ENCODE results near the gene HLA-A. TPM values are rescaled to one million over a fixed set of nuclear protein-coding genes. Genes with fewer than 3 reads are reported as not detected.

The HLA-A gene
- total and polyA plus RNA-seq, 2 of the 13 experiments (the other 11 are each of a cell fraction or from before 2014, with no cell fraction given) = 345 to 527 TPM

- no peak for TF ChIP-seq AKNA (CRISPR knock-in tag; IDR thresholded peaks at IDR 0.05; ENCODE audit: borderline replicate concordance)
- TF ChIP-seq ZNF790 (CRISPR knock-in tag; IDR thresholded peaks at IDR 0.05; ENCODE audit: borderline replicate concordance) = no peak
- peak; percentile 91 for TF ChIP-seq POLR2G (IDR thresholded peaks at IDR 0.05; ENCODE audit: low read depth, low read length)
- TF ChIP-seq GABPB1 (CRISPR knock-in tag; IDR thresholded peaks at IDR 0.05) = peak; percentile 40; the same call in 1 of the 2 replicates
- no peak for TF ChIP-seq RERE (CRISPR knock-in tag; IDR thresholded peaks at IDR 0.05; ENCODE audit: low read depth)
- peak; percentile 86 for TF ChIP-seq ATF1 (CRISPR knock-in tag; IDR thresholded peaks at IDR 0.05)
- no peak for TF ChIP-seq TOPORS (CRISPR knock-in tag; IDR thresholded peaks at IDR 0.05)
- TF ChIP-seq PAF1 (CRISPR knock-in tag; IDR thresholded peaks at IDR 0.05) = no peak
- TF ChIP-seq ELF1 (CRISPR knock-in tag; IDR thresholded peaks at IDR 0.05) = peak; percentile 54; the same call in 1 of the 2 replicates
- peak; percentile 80 for TF ChIP-seq NFYC (CRISPR knock-in tag; IDR thresholded peaks at IDR 0.05)
- TF ChIP-seq HOXA3 (CRISPR knock-in tag; IDR thresholded peaks at IDR 0.05) = peak; percentile 23; the same call in 1 of the 2 replicates
- peak; percentile 84 for TF ChIP-seq CREM (IDR thresholded peaks at IDR 0.05)
- TF ChIP-seq CREM (CRISPR knock-in tag; IDR thresholded peaks at IDR 0.05) = no peak
- TF ChIP-seq ZBTB46 (CRISPR knock-in tag; IDR thresholded peaks at IDR 0.05; ENCODE audit: borderline replicate concordance) = no peak
- no peak for TF ChIP-seq ZNF629 (CRISPR knock-in tag; conservative IDR thresholded peaks at IDR 0.05)
- peak; percentile 57 for TF ChIP-seq ZFY (CRISPR knock-in tag; IDR thresholded peaks at IDR 0.05)
- TF ChIP-seq HNF4G (IDR thresholded peaks at IDR 0.05; ENCODE audit: borderline replicate concordance, low read depth, low read length) = peak; percentile 43; the same call in 1 of the 2 replicates
- no peak for TF ChIP-seq HNF4G (CRISPR knock-in tag; IDR thresholded peaks at IDR 0.05; ENCODE audit: borderline replicate concordance, low read depth)
- no peak for TF ChIP-seq ZKSCAN8 (CRISPR knock-in tag; IDR thresholded peaks at IDR 0.05; ENCODE audit: borderline replicate concordance)
Measured at GRCh38 chr6:29942275-29943052, at the start of gene HLA-A (continued).

All from HepG2 (cell line).